Activated CD8-positive, alpha-beta T cell treated with anti-CD3 and anti-CD28 coated beads for 36 hours (primary cell): ENCODE measurements around the gene PGS1. TPM values are rescaled to one million over a fixed set of nuclear protein-coding genes. Genes with fewer than 3 reads are reported as not detected.

Source experiments
- ATAC-seq: fragments of 200-7000 bp; cut with Tn5 transposase; one replicate; pipeline ENCODE4 v1.10.0; 2021; ENCODE audit warnings: mild to moderate bottlenecking, moderate library complexity
- CTCF ChIA-PET: fragments of 350-600 bp; sonication (Branson Sonifier 250); formaldehyde crosslinking; loops from one replicate; lab custom pipeline; 2021; ENCODE audit warnings: antibody characterized with exemption; lab: Charles Lee
- POLR2A ChIA-PET: fragments of 350-600 bp; sonication (Branson Sonifier 250); formaldehyde crosslinking; loops from one replicate; lab custom pipeline; 2021; ENCODE audit warnings: antibody characterized with exemption; lab: Charles Lee
- DNase-seq: peaks from one replicate; pipeline ENCODE4 v3.0.0-alpha.2; 2020
- H3K27ac Mint-ChIP-seq: one replicate; pipeline ENCODE4 v1.8.0; 2021; ENCODE audit warnings: mild to moderate bottlenecking, mixed read lengths
- H3K27me3 Mint-ChIP-seq: one replicate; pipeline ENCODE4 v1.8.0; 2021; ENCODE audit warnings: mixed read lengths
- H3K36me3 Mint-ChIP-seq: one replicate; pipeline ENCODE4 v1.8.0; 2021; ENCODE audit warnings: low read depth, mixed read lengths
- H3K4me1 Mint-ChIP-seq: one replicate; pipeline ENCODE4 v1.8.0; 2021; ENCODE audit warnings: low read depth, mixed read lengths
- H3K4me3 Mint-ChIP-seq: one replicate; pipeline ENCODE4 v1.8.0; 2021; ENCODE audit warnings: mild to moderate bottlenecking, moderate library complexity, mixed read lengths
- H3K9me3 Mint-ChIP-seq: one replicate; pipeline ENCODE4 v1.8.0; 2021; ENCODE audit warnings: mixed read lengths
- intact Hi-C: fragments of 100-400 bp; cut with micrococcal nuclease; formaldehyde crosslinking; loops from one replicate; pipeline ENCODE4 v1.10.0; 2022
- total RNA-seq, 2 experiments: library from RNA; stranded (reverse); gene quantifications; one replicate each; pipeline ENCODE4 v1.2.3, GENCODE V29; 2021
- TF ChIP-seq, protein P1 (sequence below): fragments of 200-600 bp; IDR thresholded peaks from one replicate; pipeline ENCODE4 v1.8.0; 2022; ENCODE audit warnings: antibody characterized with exemption, mild to moderate bottlenecking

The PGS1 gene
- total RNA-seq, 2 experiments from 2014 or later: 42.1 to 43.3 TPM

DNA sequence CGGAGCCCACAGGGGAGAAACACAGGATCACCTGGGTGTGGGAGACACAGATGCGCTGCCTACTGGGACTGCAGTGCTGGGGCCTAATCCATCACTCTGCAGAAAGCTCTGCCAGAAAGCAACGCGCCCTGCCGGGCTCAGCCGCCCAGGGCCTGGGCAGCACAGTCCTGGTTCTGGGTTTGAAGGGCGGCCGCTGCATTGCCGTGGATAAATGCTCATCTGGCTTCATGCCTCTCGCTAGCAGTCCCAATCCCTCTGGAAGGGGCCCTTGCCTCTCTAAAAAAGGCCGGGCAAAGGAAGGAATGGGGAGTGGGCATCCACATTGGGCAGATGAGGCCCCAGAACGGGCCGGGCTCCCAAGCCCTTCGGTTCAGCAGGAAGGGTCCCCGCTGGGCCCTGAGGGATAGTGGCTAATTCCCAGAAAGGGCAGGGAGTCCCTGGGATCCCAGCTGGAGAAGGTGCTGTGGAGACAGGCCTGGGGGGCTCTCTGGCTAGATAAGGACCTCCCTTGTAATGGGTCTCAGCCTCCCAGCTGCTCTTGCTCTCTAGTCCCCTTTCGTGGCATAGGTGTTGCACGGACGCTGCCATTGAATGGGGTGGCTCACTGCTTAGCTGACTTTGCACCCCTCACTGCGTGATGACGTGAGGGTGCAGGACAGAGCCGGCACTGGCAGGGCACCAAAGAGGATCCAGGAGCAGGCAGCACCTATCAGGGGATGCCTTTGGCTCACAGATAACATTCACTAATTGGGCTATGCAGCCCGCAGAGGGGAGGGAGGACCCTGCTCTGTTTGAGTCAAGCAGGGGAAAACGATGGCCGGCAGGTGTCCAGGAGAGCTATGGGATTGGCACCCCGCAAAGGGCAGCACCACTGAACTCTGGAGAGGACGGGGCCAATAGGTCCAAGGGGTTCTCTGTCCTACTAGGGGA, 88.6 kb downstream of the PGS1 start:
- no peak overlapping the region for H3K4me3 Mint-ChIP-seq
- ChIA-PET POLR2A (no interaction called here), CTCF (no interaction called here)
- ATAC-seq: no peak
- no peaks in the 10 kb centered on the region for H3K36me3 Mint-ChIP-seq
- H3K9me3 Mint-ChIP-seq: peaks cover 4% of the 10 kb centered on the region
- H3K4me1 Mint-ChIP-seq: no peaks in the 10 kb centered on the region
- TF ChIP-seq, protein P1, sequence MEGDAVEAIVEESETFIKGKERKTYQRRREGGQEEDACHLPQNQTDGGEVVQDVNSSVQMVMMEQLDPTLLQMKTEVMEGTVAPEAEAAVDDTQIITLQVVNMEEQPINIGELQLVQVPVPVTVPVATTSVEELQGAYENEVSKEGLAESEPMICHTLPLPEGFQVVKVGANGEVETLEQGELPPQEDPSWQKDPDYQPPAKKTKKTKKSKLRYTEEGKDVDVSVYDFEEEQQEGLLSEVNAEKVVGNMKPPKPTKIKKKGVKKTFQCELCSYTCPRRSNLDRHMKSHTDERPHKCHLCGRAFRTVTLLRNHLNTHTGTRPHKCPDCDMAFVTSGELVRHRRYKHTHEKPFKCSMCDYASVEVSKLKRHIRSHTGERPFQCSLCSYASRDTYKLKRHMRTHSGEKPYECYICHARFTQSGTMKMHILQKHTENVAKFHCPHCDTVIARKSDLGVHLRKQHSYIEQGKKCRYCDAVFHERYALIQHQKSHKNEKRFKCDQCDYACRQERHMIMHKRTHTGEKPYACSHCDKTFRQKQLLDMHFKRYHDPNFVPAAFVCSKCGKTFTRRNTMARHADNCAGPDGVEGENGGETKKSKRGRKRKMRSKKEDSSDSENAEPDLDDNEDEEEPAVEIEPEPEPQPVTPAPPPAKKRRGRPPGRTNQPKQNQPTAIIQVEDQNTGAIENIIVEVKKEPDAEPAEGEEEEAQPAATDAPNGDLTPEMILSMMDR: no peak
- DNase-seq: no peak
- H3K27ac Mint-ChIP-seq: no peak overlapping the region
- intact Hi-C loops: no loop called here
- no peaks in the 10 kb centered on the region for H3K27me3 Mint-ChIP-seq

DNA sequence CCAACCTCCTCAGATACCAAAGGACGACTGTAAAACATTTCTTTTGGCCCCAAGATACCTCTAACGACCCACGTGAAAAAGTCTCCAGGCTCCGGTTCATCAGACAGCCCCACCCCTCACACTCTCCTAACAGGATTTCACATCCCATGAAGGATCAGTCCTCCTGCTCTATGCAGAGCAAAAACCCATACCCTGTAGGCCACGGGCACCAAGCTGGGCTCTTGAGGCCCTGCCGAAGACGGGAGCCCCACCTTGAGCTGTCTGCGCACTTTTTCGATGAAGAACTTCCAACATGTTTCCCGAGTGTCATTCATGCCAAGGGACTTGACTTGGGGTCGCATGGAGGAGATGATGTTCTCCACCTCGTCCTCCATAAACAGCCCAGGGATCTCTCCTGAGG, 89.9 kb downstream of the PGS1 start:
- POLR2A ChIA-PET: interaction anchor here (0.6 kb wide), 1 partner anchor 60 kb away, joined by 3 read pairs; no protein-coding TSS in a partner anchor
- TF ChIP-seq, protein P1: no peak
- Mint-ChIP-seq H3K4me1 (no peaks in the 10 kb centered on the region), H3K36me3 (no peaks in the 10 kb centered on the region), H3K9me3 (peaks cover 4% of the 10 kb centered on the region), H3K4me3 (no peak overlapping the region), H3K27ac (no peak overlapping the region), H3K27me3 (peaks cover 3% of the 10 kb centered on the region)
- intact Hi-C loops: no loop called here
- CTCF ChIA-PET: no interaction called here
- DNase-seq: no peak
- ATAC-seq: no peak

DNA sequence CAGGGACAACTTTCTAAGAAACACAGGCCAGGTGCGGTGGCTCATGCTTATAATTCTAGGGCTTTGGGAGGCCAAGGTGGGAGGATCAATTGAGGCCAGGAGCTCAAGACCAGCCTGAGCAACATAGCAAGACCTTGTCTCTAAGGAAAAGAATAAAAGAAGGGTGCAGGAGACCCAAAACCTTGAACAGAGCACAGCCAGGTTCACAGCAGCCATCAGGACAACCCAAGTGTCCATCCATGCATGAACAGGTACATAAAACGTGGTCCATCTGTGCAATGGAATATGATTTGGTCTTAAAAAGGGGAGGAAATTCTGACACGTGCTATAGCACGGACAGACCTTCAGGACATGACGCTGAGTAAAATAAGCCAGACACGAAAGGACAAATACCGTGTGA, 91.0 kb downstream of the PGS1 start:
- Mint-ChIP-seq H3K4me3 (no peak overlapping the region), H3K27ac (no peak overlapping the region), H3K27me3 (peaks cover 3% of the 10 kb centered on the region), H3K9me3 (peaks cover 4% of the 10 kb centered on the region), H3K36me3 (no peaks in the 10 kb centered on the region), H3K4me1 (peaks cover 3% of the 10 kb centered on the region)
- ATAC-seq (no peak), DNase-seq (no peak)
- ChIA-PET CTCF (interaction anchor here (1.0 kb wide), 1 partner anchor 196 kb away, joined by 3 read pairs; no protein-coding TSS in a partner anchor), POLR2A (no interaction called here)
- intact Hi-C loops: no loop called here
- TF ChIP-seq, protein P1: no peak

DNA sequence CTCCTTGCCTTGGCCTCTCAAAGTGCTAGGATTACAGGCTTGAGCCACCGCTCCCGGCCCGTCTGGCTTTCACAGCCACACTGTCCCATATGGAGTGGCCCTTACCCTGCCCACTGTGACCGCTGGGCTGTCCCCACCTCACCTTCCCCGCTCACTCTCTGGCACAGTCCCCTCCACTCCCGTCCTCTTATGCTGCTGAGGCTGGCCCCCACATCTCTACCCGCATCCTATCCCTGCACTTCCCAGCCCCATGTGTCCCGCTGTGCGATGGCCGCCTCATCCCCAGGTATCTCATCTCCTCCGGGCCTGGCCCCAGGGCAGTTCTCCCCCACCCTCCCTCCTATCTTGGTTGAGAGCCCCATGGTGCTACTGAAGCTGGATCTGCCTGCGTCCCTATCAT, 93.2 kb downstream of the PGS1 start:
- ChIA-PET CTCF (no interaction called here), POLR2A (interaction anchor here (0.6 kb wide), 1 partner anchor 25 kb away, joined by 3 read pairs; no protein-coding TSS in a partner anchor)
- intact Hi-C loops: no loop called here
- DNase-seq: no peak
- Mint-ChIP-seq H3K9me3 (peaks cover 4% of the 10 kb centered on the region), H3K27me3 (peaks cover 3% of the 10 kb centered on the region), H3K27ac (no peak overlapping the region), H3K36me3 (no peaks in the 10 kb centered on the region), H3K4me3 (no peak overlapping the region), H3K4me1 (peaks cover 11% of the 10 kb centered on the region)
- TF ChIP-seq, protein P1: no peak
- no peak for ATAC-seq
